Spleen (tissue), 7 donors: ENCODE results near the gene MARK1.

Experiments used
- POLR2A ChIP-seq, 3 donors: fragments of 450-650 bp; IDR thresholded peaks; one replicate each; pipeline ENCODE4 v1.5.1; 2017; ENCODE audit warnings: antibody characterized with exemption in 3 of 3, mild to moderate bottlenecking in 1 of 3
- TF ChIP-seq, protein P1 (sequence below), 11 experiments: fragments of 200-600 bp in 7 of 11; fragments of 450-650 bp in 4 of 11; sonication (generic) in 4 of 11; IDR thresholded peaks in 8 of 11; conservative IDR thresholded peaks in 3 of 11; 1 replicate in 7 of 11; 2 replicates in 4 of 11; pipeline versions ENCODE4 v1.4.0 to v1.8.0; 2016 to 2021; ENCODE audit warnings: antibody characterized with exemption in 11 of 11, inconsistent platforms in 4 of 11, mild to moderate bottlenecking in 1 of 11
- donor health status: DM: no; HTN: no; CAD: no; lungs with moderate emphysema.
- donor health status: DM: no; HTN: no; CAD: no.
- donor health status: DM: no; HTN: no; CAD: no.

DNA sequence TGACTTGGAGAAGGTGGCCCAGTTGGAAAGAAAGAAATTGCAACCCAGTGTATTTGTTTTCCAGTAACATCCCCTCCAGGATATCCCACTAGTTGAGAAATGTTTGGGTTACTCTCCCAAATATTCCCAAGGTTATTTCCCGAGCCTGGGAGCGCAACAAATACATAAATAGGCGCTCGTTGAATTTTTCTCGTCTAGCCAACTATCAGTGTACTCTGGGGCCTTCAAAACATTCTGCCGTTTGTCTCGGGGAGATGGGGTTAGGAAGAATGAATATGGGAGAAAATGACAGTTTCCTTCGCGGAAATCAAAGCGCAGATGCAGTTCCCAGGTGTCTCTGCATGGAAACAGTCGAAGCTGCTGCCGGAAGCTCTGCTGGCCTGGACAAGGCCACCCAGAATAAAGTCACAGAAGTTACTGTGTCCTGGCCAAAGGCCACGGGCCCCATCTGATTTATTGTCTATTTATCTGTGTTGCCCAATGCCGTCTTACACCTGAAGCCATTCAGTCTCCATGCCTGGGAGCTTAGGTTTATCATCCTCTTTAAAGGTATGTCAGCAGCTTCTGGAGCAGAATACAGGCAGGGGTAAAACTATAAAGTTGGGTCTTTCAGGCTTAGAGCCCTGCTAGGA lies 163.2 kb downstream of the MARK1 start:
- TF ChIP-seq, protein P1, sequence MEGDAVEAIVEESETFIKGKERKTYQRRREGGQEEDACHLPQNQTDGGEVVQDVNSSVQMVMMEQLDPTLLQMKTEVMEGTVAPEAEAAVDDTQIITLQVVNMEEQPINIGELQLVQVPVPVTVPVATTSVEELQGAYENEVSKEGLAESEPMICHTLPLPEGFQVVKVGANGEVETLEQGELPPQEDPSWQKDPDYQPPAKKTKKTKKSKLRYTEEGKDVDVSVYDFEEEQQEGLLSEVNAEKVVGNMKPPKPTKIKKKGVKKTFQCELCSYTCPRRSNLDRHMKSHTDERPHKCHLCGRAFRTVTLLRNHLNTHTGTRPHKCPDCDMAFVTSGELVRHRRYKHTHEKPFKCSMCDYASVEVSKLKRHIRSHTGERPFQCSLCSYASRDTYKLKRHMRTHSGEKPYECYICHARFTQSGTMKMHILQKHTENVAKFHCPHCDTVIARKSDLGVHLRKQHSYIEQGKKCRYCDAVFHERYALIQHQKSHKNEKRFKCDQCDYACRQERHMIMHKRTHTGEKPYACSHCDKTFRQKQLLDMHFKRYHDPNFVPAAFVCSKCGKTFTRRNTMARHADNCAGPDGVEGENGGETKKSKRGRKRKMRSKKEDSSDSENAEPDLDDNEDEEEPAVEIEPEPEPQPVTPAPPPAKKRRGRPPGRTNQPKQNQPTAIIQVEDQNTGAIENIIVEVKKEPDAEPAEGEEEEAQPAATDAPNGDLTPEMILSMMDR (IDR thresholded peaks at IDR 0.05 in 8 of 11, conservative IDR thresholded peaks at IDR 0.05 in 3 of 11): no peak
- no peak for TF ChIP-seq POLR2A (IDR thresholded peaks at IDR 0.05)
